ENCODE data around the gene FBXL14. TPM values are rescaled to one million over a fixed set of nuclear protein-coding genes. Genes with fewer than 3 reads are reported as not detected.

The FBXL14 gene
- total and polyA plus RNA-seq, 9 donors: 1.3 to 16.2 (median 10.8) TPM

DNA sequence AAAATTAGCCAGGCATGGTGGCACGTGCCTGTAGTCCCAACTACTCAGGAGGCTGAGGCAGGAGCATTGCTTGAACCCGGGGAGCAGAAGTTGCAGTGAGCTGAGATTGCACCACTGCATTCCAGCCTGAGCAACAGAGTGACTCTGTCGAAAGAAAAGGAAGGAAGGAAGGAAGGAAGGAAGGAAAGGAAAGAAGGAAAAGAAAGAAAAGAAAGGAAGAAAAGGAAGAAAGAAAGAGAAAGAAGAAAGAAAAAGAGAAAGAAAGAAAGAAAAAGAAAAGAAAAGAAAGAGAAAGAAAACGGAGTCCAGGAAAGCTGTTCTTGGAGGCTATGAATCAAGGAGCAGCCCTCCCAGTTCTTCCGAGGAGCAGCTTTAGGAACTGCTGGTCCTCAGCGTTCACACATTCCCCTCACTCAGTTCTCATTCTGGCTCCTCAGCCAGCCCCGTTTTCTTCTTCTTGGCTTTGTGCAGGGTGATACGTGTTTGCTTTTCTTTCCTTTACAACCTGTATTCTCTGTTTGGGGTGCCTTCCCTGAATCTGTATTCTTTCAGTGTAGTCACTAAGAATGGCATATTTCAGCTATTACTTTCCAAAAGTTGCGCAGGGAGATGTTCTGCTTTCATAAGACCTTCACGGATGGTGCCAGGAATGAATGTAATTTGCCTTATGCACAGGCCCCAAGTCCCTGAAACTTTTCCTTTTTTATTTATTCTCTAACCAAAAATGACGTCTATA, 12.2 kb downstream of the FBXL14 start:
- 92 to 95% (median 94%) methylated on average over 11 of the region's 11 CpGs for WGBS, 3 donors
- Histone ChIP-seq H3K36me3 (no peaks in the 10 kb centered on the region), H3K4me1 (ENCODE audit: insufficient read depth) (peaks cover 3% of the 10 kb centered on the region), H3K27me3 (no peaks in the 10 kb centered on the region), H3K27ac (no peak overlapping the region), H3K9me3 (no peaks in the 10 kb centered on the region), H3K4me3 (no peak overlapping the region)
- no peak for DNase-seq
- intact Hi-C loops (cut with DNase I): loop anchor here (5.0 to 10.0 kb wide), 4 partner anchors 460 to 1005 kb away; no protein-coding TSS in a partner anchor
- TF ChIP-seq, protein P1, sequence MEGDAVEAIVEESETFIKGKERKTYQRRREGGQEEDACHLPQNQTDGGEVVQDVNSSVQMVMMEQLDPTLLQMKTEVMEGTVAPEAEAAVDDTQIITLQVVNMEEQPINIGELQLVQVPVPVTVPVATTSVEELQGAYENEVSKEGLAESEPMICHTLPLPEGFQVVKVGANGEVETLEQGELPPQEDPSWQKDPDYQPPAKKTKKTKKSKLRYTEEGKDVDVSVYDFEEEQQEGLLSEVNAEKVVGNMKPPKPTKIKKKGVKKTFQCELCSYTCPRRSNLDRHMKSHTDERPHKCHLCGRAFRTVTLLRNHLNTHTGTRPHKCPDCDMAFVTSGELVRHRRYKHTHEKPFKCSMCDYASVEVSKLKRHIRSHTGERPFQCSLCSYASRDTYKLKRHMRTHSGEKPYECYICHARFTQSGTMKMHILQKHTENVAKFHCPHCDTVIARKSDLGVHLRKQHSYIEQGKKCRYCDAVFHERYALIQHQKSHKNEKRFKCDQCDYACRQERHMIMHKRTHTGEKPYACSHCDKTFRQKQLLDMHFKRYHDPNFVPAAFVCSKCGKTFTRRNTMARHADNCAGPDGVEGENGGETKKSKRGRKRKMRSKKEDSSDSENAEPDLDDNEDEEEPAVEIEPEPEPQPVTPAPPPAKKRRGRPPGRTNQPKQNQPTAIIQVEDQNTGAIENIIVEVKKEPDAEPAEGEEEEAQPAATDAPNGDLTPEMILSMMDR (IDR thresholded peaks at IDR 0.05): no peak
- TF ChIP-seq POLR2A (IDR thresholded peaks at IDR 0.05): no peak
- TF ChIP-seq EP300 (IDR thresholded peaks at IDR 0.05): no peak

DNA sequence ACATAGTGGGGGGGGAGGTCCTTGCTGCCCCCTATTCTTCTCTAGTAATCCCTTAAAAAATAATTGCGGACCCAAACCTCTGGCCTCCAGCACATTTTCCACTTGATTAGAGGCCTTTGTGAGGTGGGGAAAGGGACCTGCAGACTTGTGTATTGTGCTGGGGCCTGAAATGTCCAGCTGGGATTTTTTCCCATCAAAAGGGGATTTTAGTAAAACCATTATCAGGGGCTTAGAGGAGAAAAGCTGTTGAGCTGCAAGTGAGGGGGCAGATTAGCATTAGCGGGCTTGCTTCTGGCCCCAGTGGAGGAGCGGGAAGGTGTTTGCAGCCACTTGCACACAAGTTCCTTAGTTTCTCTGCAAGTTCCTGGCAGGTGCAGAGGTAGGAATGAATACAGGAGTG, 13.9 kb downstream of the FBXL14 start:
- H3K27me3 ChIP-seq: no peaks in the 10 kb centered on the region
- H3K9me3 ChIP-seq: no peaks in the 10 kb centered on the region
- DNase-seq: no peak
- no peak overlapping the region for H3K4me3 ChIP-seq
- no peak overlapping the region for H3K27ac ChIP-seq
- no peaks in the 10 kb centered on the region for H3K36me3 ChIP-seq
- TF ChIP-seq EP300 (IDR thresholded peaks at IDR 0.05) (no peak), POLR2A (IDR thresholded peaks at IDR 0.05) (no peak)
- TF ChIP-seq, protein P1 (IDR thresholded peaks at IDR 0.05): no peak
- WGBS, 3 donors: 96 to 97% (median 96%) methylated on average over 3 of the region's 3 CpGs
- peaks cover 8% of the 10 kb centered on the region for H3K4me1 ChIP-seq (ENCODE audit: insufficient read depth)
- intact Hi-C loops (cut with DNase I): loop anchor here (5.0 to 10.0 kb wide), 4 partner anchors 458 to 1003 kb away; no protein-coding TSS in a partner anchor

DNA sequence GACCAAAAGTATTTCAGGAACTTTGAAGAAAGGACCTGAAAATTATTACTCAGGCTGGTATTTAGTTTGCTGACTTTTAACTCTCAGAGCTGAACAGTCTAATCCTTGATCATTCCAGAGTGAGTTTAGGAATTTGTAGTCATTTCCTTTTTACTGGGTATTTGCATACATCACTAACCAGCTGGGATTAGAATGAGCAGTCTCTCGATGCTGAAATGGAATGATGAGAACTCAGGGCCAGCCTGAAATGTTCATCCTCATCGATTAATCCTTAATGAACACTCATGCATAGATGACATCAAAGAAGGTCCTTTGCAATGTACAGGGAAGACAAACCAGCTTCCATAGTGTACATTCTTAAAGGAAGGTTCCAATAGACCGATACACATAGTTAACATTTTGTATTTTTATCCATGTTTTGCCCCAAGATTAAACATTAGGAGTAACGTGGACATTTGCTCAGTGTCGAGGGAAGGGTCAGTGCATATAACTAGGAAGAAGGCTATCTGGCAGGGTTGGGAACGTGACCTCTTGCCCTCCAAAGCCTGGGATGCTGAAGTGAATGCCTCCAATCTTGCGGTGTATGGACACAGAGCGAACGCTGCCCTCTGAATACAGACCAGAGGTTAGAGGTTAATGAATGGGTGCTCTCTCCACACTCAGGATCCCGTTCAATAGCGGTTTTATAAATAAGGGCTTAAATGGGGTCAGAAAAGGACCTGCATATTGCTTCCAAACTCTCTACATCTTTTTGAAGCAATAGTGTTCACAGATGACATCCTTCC, 14.5 kb downstream of the FBXL14 start:
- Histone ChIP-seq H3K27ac (no peak overlapping the region), H3K36me3 (no peaks in the 10 kb centered on the region), H3K27me3 (no peaks in the 10 kb centered on the region), H3K4me1 (ENCODE audit: insufficient read depth) (peaks cover 11% of the 10 kb centered on the region), H3K4me3 (no peak overlapping the region), H3K9me3 (no peaks in the 10 kb centered on the region)
- 88 to 93% (median 89%) methylated on average over 11 of the region's 11 CpGs for WGBS, 3 donors
- intact Hi-C loops (cut with DNase I): loop anchor here (5.0 to 10.0 kb wide), 5 partner anchors 48 to 1003 kb away; no protein-coding TSS in a partner anchor
- DNase-seq: no peak
- TF ChIP-seq POLR2A (IDR thresholded peaks at IDR 0.05) (no peak), EP300 (IDR thresholded peaks at IDR 0.05) (no peak)
- TF ChIP-seq, protein P1 (IDR thresholded peaks at IDR 0.05): no peak

DNA sequence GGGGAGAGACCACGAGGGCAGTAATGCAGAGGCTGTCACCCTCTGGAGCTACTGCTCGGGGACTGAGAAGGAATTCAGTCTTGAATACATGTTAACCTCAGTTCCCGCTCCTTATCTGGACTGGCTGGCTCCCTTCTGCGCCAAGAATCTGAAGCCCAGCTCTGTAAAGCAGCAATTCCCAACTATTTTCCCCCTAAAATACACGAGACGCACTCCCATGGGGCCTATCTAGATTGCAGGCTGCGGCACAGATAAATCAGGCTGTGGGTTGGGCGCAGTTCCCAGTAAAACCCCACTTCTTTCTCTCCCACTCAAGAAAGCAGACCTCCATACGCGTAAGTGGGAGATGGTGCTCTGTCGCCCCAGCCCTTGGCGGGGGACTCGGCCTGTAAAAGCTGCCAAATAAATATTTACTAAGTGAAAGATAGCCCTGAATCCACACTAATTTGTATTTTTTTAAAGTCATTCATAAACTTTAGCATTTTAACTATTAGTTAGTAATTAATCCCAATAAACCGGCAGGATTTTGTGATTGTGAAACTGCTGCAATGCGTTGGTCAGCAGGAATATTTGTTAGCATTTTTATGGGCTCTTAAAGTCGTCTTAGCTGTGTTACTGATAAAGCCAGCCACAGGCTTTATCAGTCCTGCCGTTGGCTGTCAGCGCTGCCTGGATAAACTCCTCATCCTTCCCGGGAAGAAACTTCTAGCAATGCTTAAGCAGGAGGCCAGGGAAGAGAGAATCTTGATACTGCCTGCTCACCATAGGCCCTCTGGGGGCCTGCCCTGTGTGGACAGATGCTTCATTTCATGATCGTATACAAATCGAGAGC, 17.8 kb downstream of the FBXL14 start:
- H3K4me1 ChIP-seq (ENCODE audit: insufficient read depth): peaks cover 14% of the 10 kb centered on the region
- DNase-seq: peak; percentile 62 to 86 (median 75)
- no peaks in the 10 kb centered on the region for H3K36me3 ChIP-seq
- H3K27me3 ChIP-seq: no peaks in the 10 kb centered on the region
- H3K9me3 ChIP-seq: no peaks in the 10 kb centered on the region
- peak overlapping the region; percentile 41 to 65 for H3K27ac ChIP-seq
- intact Hi-C loops (cut with DNase I): loop anchor here in 2 of 4 donors (5.0 kb wide), 1 partner anchor 44 kb away; no protein-coding TSS in a partner anchor
- H3K4me3 ChIP-seq: peak overlapping the region; percentile 20
- WGBS, 3 donors: 6 to 13% (median 8%) methylated on average over 21 of the region's 21 CpGs
- no peak for TF ChIP-seq POLR2A (IDR thresholded peaks at IDR 0.05)
- TF ChIP-seq EP300 (IDR thresholded peaks at IDR 0.05): no peak
- TF ChIP-seq, protein P1 (IDR thresholded peaks at IDR 0.05): no peak

All from ovary (tissue), 9 donors.